Stimulated activated CD4-positive, alpha-beta T cell treated with anti-CD3 and anti-CD28 coated beads, Interleukin-1b, Interleukin-23, amount 100 ng/mL, for 48 hours (primary cell): Measurements from ENCODE around the gene CRYBA4.
A peak's percentile ranks its signal among the peaks of the same experiment; 100 is the strongest.

Source experiments
- DNase-seq: peaks from one replicate; pipeline ENCODE4 v3.0.0-alpha.2; 2020

CRYBA4 gene

GRCh38 chr22:26621663-26622062 lies at the start of gene CRYBA4:
TSS of gene CRYBA4 (plus strand) at chr22:26621963. CDS start at chr22:26622597, 634 bp downstream.
- no peak for DNase-seq

GRCh38 chr22:26573026-26573662 lies 48.6 kb upstream of the CRYBA4 start:
- DNase-seq = no peak

GRCh38 chr22:26574001-26574723 lies 47.6 kb upstream of the CRYBA4 start:
- DNase-seq = no peak

- no peak for DNase-seq
Observed at GRCh38 chr22:26576026-26576680, 45.6 kb upstream of the CRYBA4 start.

GRCh38 chr22:26577081-26577480 lies 44.7 kb upstream of the CRYBA4 start:
- DNase-seq = no peak

- peak; percentile 49 for DNase-seq
Observed at GRCh38 chr22:26579331-26579886, 42.4 kb upstream of the CRYBA4 start.

GRCh38 chr22:26580240-26580962 lies 41.4 kb upstream of the CRYBA4 start:
- DNase-seq = no peak

- no peak for DNase-seq
Observed at GRCh38 chr22:26581026-26581425, 40.7 kb upstream of the CRYBA4 start.

GRCh38 chr22:26581633-26582168 lies 40.1 kb upstream of the CRYBA4 start:
- no peak for DNase-seq

- DNase-seq = no peak
Observed at GRCh38 chr22:26584010-26584409, 37.8 kb upstream of the CRYBA4 start.

- no peak for DNase-seq
Observed at GRCh38 chr22:26585104-26585790, 36.5 kb upstream of the CRYBA4 start.

GRCh38 chr22:26586556-26587325 lies 35.0 kb upstream of the CRYBA4 start:
- DNase-seq = no peak

- no peak for DNase-seq
Observed at GRCh38 chr22:26587991-26588613, 33.7 kb upstream of the CRYBA4 start.

- DNase-seq = no peak
Observed at GRCh38 chr22:26588729-26589366, 32.9 kb upstream of the CRYBA4 start.

GRCh38 chr22:26589367-26589844 lies 32.4 kb upstream of the CRYBA4 start:
- DNase-seq = peak; percentile 23

GRCh38 chr22:26589845-26590736 lies 31.7 kb upstream of the CRYBA4 start, which contains the start of gene TPST2:
TSS of gene TPST2 (minus strand) at chr22:26590132. CDS start at chr22:26541630, 48,502 bp downstream.
- DNase-seq = peak; percentile 69

GRCh38 chr22:26592421-26592891 lies 29.3 kb upstream of the CRYBA4 start:
- DNase-seq = peak; percentile 25

- no peak for DNase-seq
Observed at GRCh38 chr22:26593763-26594162, 28.0 kb upstream of the CRYBA4 start.

GRCh38 chr22:26597026-26597425 lies 24.7 kb upstream of the CRYBA4 start:
- no peak for DNase-seq
